ENCODE data around the gene RFESD.

DNA sequence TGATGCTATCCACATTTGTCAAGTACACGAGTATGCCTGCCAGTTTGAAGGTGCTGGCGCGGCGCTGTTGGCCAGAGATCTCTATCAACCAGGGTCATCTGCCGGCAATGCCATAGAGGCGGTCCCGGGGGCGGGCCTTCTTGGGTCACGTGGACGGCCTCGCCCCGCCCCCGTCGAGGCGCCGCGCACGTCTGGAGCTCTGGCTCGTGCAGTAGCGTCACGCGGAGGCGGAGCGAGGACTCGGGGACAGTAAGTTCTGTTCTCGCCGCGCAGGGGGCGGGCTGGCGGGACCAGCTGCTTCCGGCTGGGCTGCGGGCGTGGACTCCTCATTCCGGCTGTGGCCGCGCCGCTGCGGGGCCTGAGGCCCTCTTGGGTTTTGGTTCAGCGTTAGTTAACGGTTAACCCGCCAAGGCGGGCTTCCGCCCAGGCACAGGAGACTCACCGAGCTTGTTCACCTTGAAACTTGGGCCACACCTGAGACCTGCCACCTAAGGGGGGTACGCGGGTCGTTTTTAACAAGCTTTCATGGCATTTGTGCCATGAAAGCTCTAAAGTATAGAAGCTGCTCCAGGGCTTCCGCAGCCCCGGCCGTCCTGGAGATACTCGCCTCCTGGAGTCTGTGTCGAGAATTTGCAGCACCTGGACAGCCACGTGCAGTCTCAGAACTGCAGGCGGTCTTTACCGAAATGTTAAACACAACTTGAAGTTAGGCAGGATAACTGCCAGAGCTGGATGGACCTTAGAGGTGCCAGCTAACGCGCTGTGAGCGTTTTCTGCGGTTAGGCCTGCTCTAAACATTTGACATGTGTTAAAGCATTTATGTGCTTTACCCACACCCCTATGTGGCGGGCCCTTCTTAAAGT lies at the start of gene RFESD:
- TF ChIP-seq, protein P1, sequence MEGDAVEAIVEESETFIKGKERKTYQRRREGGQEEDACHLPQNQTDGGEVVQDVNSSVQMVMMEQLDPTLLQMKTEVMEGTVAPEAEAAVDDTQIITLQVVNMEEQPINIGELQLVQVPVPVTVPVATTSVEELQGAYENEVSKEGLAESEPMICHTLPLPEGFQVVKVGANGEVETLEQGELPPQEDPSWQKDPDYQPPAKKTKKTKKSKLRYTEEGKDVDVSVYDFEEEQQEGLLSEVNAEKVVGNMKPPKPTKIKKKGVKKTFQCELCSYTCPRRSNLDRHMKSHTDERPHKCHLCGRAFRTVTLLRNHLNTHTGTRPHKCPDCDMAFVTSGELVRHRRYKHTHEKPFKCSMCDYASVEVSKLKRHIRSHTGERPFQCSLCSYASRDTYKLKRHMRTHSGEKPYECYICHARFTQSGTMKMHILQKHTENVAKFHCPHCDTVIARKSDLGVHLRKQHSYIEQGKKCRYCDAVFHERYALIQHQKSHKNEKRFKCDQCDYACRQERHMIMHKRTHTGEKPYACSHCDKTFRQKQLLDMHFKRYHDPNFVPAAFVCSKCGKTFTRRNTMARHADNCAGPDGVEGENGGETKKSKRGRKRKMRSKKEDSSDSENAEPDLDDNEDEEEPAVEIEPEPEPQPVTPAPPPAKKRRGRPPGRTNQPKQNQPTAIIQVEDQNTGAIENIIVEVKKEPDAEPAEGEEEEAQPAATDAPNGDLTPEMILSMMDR (IDR thresholded peaks at IDR 0.05; ENCODE audit: low read depth, low read length) = no peak
- no peak for TF ChIP-seq EZH2phosphoT487 (IDR thresholded peaks at IDR 0.05; ENCODE audit: low read depth)
